ENCODE results near the gene MAGED1.

- TF ChIP-seq CTCF (conservative IDR thresholded peaks at IDR 0.05; ENCODE audit: low read length) (no peak), EZH2phosphoT487 (IDR thresholded peaks at IDR 0.05; ENCODE audit: borderline replicate concordance) (no peak)
These were observed 41.3 kb upstream of the MAGED1 start for GRCh38 chrX:51852096-51852495.

Data from Loucy (cell line).